ENCODE measurements around the gene MTMR1. TPM values are rescaled to one million over a fixed set of nuclear protein-coding genes. Genes with fewer than 3 reads are reported as not detected.
A peak's percentile ranks its signal among the peaks of the same experiment; 100 is the strongest.

The MTMR1 gene
- total RNA-seq = 10 to 100 TPM in 3 of 4 donors, 1 to 10 TPM in 1; 8.3 to 11.5 (median 11.0) TPM

DNA sequence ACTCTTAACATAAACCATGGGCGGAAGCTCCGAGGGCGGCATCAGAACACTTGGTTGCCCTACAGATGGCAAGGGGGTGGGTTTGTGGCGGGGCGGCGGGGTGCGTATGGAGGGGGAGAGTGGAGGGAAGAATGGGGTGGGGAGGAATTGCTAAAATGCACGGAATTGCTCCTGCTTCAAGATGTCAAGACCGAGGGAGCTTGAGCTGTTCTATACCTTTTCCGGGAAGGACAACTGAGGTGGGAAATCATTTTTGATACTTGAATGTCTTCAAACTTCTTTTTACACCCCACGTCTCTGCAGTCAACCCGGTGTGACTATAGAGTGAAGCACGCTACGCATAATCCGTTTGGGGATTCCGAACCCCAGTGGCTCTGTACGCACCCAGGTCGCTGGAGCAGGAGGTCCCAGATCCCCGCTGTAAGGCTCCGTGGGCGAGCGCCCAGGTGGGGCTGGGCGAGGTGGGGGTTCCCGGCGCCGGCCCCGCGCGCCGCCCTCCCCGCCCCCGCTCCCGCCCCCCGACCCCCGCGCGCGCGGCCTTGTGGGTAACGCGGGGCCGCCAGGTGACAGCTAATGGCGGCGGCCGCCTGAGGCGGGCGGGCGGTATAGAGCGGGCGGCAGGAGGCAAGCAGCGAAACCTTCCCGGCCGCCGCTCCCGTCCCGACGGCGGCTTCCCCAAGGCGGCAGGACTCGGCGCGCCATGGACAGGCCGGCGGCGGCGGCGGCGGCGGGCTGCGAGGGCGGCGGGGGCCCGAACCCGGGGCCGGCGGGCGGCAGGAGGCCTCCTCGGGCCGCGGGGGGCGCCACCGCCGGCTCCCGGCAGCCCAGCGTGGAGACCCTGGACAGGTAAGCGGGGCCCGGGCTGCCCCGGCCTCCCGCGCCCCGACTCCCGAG is at the start of gene MTMR1:
Gene MTMR1 (plus strand): TSS at position 566 of the 894 bp plus-strand sequence. CDS start 135 bp downstream, at position 701.
- H3K4me1 ChIP-seq = peaks cover 0 to 4% (median 2%) of the 10 kb centered on the region in 4 donors
- no peaks in the 10 kb centered on the region for H3K9me3 ChIP-seq
- H3K27me3 ChIP-seq = no peaks in the 10 kb centered on the region
- DNase-seq (ENCODE audit: low spot score in 2 of 2) = no peak
- H3K36me3 ChIP-seq = no peaks in the 10 kb centered on the region
- H3K4me3 ChIP-seq = peak within 1 kb of the TSS; percentile 47 to 67 (median 54)
- TF ChIP-seq, protein P1, sequence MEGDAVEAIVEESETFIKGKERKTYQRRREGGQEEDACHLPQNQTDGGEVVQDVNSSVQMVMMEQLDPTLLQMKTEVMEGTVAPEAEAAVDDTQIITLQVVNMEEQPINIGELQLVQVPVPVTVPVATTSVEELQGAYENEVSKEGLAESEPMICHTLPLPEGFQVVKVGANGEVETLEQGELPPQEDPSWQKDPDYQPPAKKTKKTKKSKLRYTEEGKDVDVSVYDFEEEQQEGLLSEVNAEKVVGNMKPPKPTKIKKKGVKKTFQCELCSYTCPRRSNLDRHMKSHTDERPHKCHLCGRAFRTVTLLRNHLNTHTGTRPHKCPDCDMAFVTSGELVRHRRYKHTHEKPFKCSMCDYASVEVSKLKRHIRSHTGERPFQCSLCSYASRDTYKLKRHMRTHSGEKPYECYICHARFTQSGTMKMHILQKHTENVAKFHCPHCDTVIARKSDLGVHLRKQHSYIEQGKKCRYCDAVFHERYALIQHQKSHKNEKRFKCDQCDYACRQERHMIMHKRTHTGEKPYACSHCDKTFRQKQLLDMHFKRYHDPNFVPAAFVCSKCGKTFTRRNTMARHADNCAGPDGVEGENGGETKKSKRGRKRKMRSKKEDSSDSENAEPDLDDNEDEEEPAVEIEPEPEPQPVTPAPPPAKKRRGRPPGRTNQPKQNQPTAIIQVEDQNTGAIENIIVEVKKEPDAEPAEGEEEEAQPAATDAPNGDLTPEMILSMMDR (IDR thresholded peaks at IDR 0.05) = no peak
- TF ChIP-seq EP300 (IDR thresholded peaks at IDR 0.05) (no peak), POLR2A (IDR thresholded peaks at IDR 0.05) (no peak)
- H3K27ac ChIP-seq = peak within 1 kb of the TSS; percentile 62 to 90 (median 84)
- 1 to 19% methylated on average over 19 to 42 of the region's 92 CpGs for WGBS, 2 donors

DNA sequence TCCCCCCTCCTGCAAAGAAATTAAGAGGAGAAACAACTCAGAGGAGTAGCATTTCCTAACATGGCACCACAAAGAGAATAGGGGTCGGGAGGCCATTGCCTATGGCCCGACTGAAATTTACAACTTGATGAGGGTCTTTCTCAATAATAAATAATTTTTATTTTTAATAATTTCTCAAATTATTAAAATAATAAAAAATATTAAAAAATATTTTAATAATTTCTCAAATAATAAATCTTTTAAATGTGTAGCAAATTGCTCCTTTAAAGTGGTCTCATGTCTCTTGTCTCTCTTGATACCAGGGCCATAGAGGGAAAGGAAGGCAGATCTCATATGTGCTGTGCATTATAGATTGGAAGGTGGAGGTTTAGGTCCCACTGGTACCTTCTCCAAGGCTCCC is 49.2 kb upstream of the MTMR1 start:
- Histone ChIP-seq H3K36me3 (peaks cover 0 to 22% (median 0%) of the 10 kb centered on the region in 3 donors), H3K27ac (no peak overlapping the region), H3K27me3 (no peaks in the 10 kb centered on the region), H3K4me1 (no peaks in the 10 kb centered on the region), H3K4me3 (no peak overlapping the region), H3K9me3 (no peaks in the 10 kb centered on the region)
- DNase-seq (ENCODE audit: low spot score in 2 of 2) = no peak
- WGBS, 2 donors = 78 to 83% methylated on average over 2 of the region's 2 CpGs
- TF ChIP-seq EP300 (IDR thresholded peaks at IDR 0.05) (no peak), POLR2A (IDR thresholded peaks at IDR 0.05) (no peak)
- TF ChIP-seq, protein P1 (IDR thresholded peaks at IDR 0.05) = no peak

DNA sequence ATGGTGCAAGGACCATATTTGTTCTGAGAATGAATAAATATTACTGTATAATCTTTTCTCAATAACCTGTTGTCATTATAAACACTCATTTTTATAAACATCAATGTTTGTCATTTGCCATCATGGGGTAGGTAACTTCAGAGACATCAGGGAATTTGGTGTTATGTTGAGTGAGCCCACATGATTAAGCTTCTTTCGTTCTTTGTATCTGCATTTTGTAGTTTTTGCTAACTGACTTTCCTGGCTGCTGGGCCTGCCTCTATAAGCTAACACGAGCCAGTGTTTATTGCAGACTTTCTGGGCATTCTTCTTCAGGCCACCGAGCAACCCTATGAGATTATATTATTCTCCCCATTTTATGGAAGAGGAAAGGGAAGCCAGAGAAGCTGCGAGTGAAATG is 48.8 kb upstream of the MTMR1 start:
- TF ChIP-seq POLR2A (IDR thresholded peaks at IDR 0.05) = no peak
- TF ChIP-seq, protein P1 (IDR thresholded peaks at IDR 0.05) = no peak
- no peak for TF ChIP-seq EP300 (IDR thresholded peaks at IDR 0.05)
- Histone ChIP-seq H3K27me3 (no peaks in the 10 kb centered on the region), H3K4me1 (peaks cover 0 to 4% (median 0%) of the 10 kb centered on the region in 4 donors), H3K36me3 (peaks cover 0 to 22% (median 0%) of the 10 kb centered on the region in 3 donors), H3K27ac (no peak overlapping the region), H3K4me3 (no peak overlapping the region), H3K9me3 (no peaks in the 10 kb centered on the region)
- no peak for DNase-seq (ENCODE audit: low spot score in 2 of 2)
- WGBS, 2 donors = 75 to 96% methylated on average over 4 of the region's 4 CpGs

DNA sequence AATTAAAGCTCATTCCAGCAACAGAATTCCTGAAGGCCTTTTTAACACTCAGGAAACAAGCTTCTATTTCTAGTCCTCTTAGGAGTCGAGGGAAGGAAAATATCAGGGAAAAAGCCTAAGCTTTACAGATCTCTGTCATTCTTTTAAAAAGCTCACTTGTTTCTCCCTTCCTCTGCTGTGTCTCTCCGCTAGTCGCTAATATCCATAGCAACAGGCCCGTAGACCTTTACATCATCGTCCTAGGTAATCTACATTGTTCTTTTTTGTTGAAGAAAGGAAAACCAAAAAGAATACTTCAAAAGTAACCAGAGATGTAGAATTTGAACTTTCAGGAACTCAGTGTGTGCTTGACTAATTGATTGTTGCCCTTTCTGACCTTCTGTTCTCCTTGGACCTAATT is 45.9 kb upstream of the MTMR1 start:
- WGBS, 2 donors = 74 to 76% methylated on average over 5 of the region's 5 CpGs
- Histone ChIP-seq H3K9me3 (no peaks in the 10 kb centered on the region), H3K27me3 (no peaks in the 10 kb centered on the region), H3K4me3 (no peak overlapping the region), H3K36me3 (peaks cover 0 to 11% (median 0%) of the 10 kb centered on the region in 3 donors), H3K4me1 (peaks cover 0 to 6% (median 0%) of the 10 kb centered on the region in 4 donors), H3K27ac (no peak overlapping the region)
- no peak for DNase-seq (ENCODE audit: low spot score in 2 of 2)
- TF ChIP-seq, protein P1 (IDR thresholded peaks at IDR 0.05) = no peak
- TF ChIP-seq EP300 (IDR thresholded peaks at IDR 0.05) (no peak), POLR2A (IDR thresholded peaks at IDR 0.05) (no peak)

Measured in tibial nerve (tissue), 4 donors.